ENCODE results near the gene RBM25. TPM values are rescaled to one million over a fixed set of nuclear protein-coding genes. Genes with fewer than 3 reads are reported as not detected.
A peak's percentile ranks its signal among the peaks of the same experiment; 100 is the strongest.

The RBM25 gene
- total and polyA plus RNA-seq, 12 donors, result 13.5 to 51.4 (median 39.9) TPM

GRCh38 chr14:73125169-73125588 lies 66.8 kb downstream of the RBM25 start:
- H3K36me3 ChIP-seq, result peaks cover 0 to 67% (median 0%) of the 10 kb centered on the region in 9 donors
- ATAC-seq (no peak), DNase-seq (no peak)
- no peak overlapping the region for H3K4me3 ChIP-seq
- 75 to 77% methylated on average over 5 of the region's 5 CpGs for WGBS, 2 donors
- no peaks in the 10 kb centered on the region for H3K4me1 ChIP-seq
- no peak for TF ChIP-seq CTCF (IDR thresholded peaks at IDR 0.05)
- intact Hi-C loops (cut with DNase I), result no loop called here
- no peaks in the 10 kb centered on the region for H3K9me3 ChIP-seq
- H3K27me3 ChIP-seq, result no peaks in the 10 kb centered on the region
- H3K27ac ChIP-seq, result no peak overlapping the region

- peaks cover 0 to 61% (median 0%) of the 10 kb centered on the region in 9 donors for H3K36me3 ChIP-seq
- 83 to 85% methylated on average over 3 of the region's 3 CpGs for WGBS, 2 donors
Observed at GRCh38 chr14:73125746-73126145, 67.4 kb downstream of the RBM25 start.

GRCh38 chr14:73133795-73134194 lies 75.5 kb downstream of the RBM25 start:
- intact Hi-C loops (cut with DNase I), result no loop called here
- no peak for DNase-seq

More at GRCh38 chr14:73125746-73126145, 67.4 kb downstream of the RBM25 start:
- DNase-seq (no peak), ATAC-seq (no peak)
- no peaks in the 10 kb centered on the region for H3K27me3 ChIP-seq
- H3K27ac ChIP-seq, result no peak overlapping the region
- no peak for TF ChIP-seq CTCF (IDR thresholded peaks at IDR 0.05)
- no peak overlapping the region for H3K4me3 ChIP-seq
- H3K4me1 ChIP-seq, result no peaks in the 10 kb centered on the region
- no peaks in the 10 kb centered on the region for H3K9me3 ChIP-seq
- intact Hi-C loops (cut with DNase I), result no loop called here

GRCh38 chr14:73136085-73136386 lies 77.7 kb downstream of the RBM25 start:
- H3K27ac ChIP-seq, result peak overlapping the region; percentile 86 to 97 (median 93)
- no peak for ATAC-seq
- peaks cover 0 to 36% (median 19%) of the 10 kb centered on the region in 9 donors for H3K4me1 ChIP-seq
- no peaks in the 10 kb centered on the region for H3K27me3 ChIP-seq
- peaks cover 0 to 5% (median 0%) of the 10 kb centered on the region in 9 donors for H3K36me3 ChIP-seq
- intact Hi-C loops (cut with DNase I), result loop anchor here in 1 of 10 donors (5.0 kb wide), 1 partner anchor 326 kb away; no protein-coding TSS in a partner anchor
- peaks cover 0 to 13% (median 0%) of the 10 kb centered on the region in 11 donors for H3K9me3 ChIP-seq
- DNase-seq, result no peak
- no peak for TF ChIP-seq CTCF (IDR thresholded peaks at IDR 0.05)
- WGBS, 2 donors, result 2 to 4% methylated on average over 16 of the region's 16 CpGs
- peak overlapping the region; percentile 73 to 98 (median 93) for H3K4me3 ChIP-seq

More at GRCh38 chr14:73133795-73134194, 75.5 kb downstream of the RBM25 start:
- H3K27me3 ChIP-seq, result no peaks in the 10 kb centered on the region
- 93 to 94% methylated on average over 3 of the region's 3 CpGs for WGBS, 2 donors
- no peak for TF ChIP-seq CTCF (IDR thresholded peaks at IDR 0.05)
- H3K27ac ChIP-seq, result no peak overlapping the region
- no peak overlapping the region for H3K4me3 ChIP-seq
- no peaks in the 10 kb centered on the region for H3K36me3 ChIP-seq
- H3K9me3 ChIP-seq, result peaks cover 0 to 13% (median 0%) of the 10 kb centered on the region in 11 donors
- ATAC-seq, result no peak
- peaks cover 0 to 20% (median 16%) of the 10 kb centered on the region in 9 donors for H3K4me1 ChIP-seq
